GM12878 (cell line): ENCODE results near the gene NPM1. TPM values are rescaled to one million over a fixed set of nuclear protein-coding genes. Genes with fewer than 3 reads are reported as not detected.

Experiments used
- ATAC-seq: fragments of 200-7000 bp; cut with Tn5 transposase; 3 replicates; pipeline ENCODE4 v1.9.1; 2020; ENCODE audit warnings: mild to moderate bottlenecking, moderate library complexity
- BruUV-seq: library from RNA; stranded (reverse); fragments of 400-500 nt; replicated peaks from 2 replicates; lab custom pipeline; 2021; lab: Mats Ljungman, UMichigan
- CTCF ChIA-PET: fragments of 300-600 bp; sonication (Branson Sonifier 250); formaldehyde crosslinking; extraction: SDS; loops from one replicate; lab custom pipeline; 2021; ENCODE audit warnings: inconsistent platforms; lab: Yijun Ruan, JAX
- POLR2A ChIA-PET: fragments of 350-600 bp; formaldehyde crosslinking; extraction: SDS; loops from one replicate; lab custom pipeline; 2021; ENCODE audit warnings: inconsistent platforms; lab: Charles Lee
- RAD21 ChIA-PET: fragments of 300-600 bp; sonication (Branson Sonifier 250); formaldehyde crosslinking; loops from one replicate; lab custom pipeline; 2023; ENCODE audit warnings: antibody characterized with exemption; ENCODE audit not compliant: unreplicated experiment; lab: Charles Lee
- SMC1A ChIA-PET: fragments of 300-600 bp; sonication (Branson Sonifier 250); formaldehyde crosslinking; loops from one replicate; lab custom pipeline; 2023; ENCODE audit not compliant: unreplicated experiment, uncharacterized antibody; lab: Charles Lee
- DNase-seq: peaks from one replicate; pipeline ENCODE4 v3.0.0-alpha.2; 2011; ENCODE audit warnings: low read depth, low spot score
- FAIRE-seq: peaks from 3 replicates; lab custom pipeline; 2011; peaks lifted over from hg19 to GRCh38; lab: Jason Lieb, UNC
- H2AFZ ChIP-seq: 2 replicates; pipeline ENCODE4 v1.6.0; 2011; ENCODE audit warnings: low read depth, low read length, control low read depth; ENCODE audit not compliant: control insufficient read depth
- H3K27ac ChIP-seq: 2 replicates; pipeline ENCODE4 v1.5.1; 2011; ENCODE audit warnings: control low read depth; ENCODE audit not compliant: control insufficient read depth, insufficient read depth
- H3K27me3 ChIP-seq, 2 experiments: replicated peaks in 1 of 2; 2 replicates each; pipeline versions ENCODE4 v1.6.0 to v1.6.1; 2011; ENCODE audit warnings: low read length in 1 of 2; ENCODE audit not compliant: control insufficient read depth in 2 of 2, insufficient read depth in 2 of 2
- H3K36me3 ChIP-seq, 2 experiments: 2 replicates each; pipeline ENCODE4 v1.5.1; 2011; ENCODE audit warnings: low read length in 1 of 2; ENCODE audit not compliant: control insufficient read depth in 2 of 2, insufficient read depth in 2 of 2
- H3K4me1 ChIP-seq: 2 replicates; pipeline ENCODE4 v1.6.1; 2011; ENCODE audit warnings: mild to moderate bottlenecking, low read length, moderate library complexity, mixed read lengths; ENCODE audit not compliant: control insufficient read depth, insufficient read depth
- H3K4me2 ChIP-seq: 2 replicates; pipeline ENCODE4 v1.6.0; 2011; ENCODE audit warnings: control low read depth; ENCODE audit not compliant: control insufficient read depth, insufficient read depth
- H3K4me3 ChIP-seq: fragments of 200-600 bp; sonication (generic); 2 replicates; pipeline ENCODE4 v1.5.1; 2016
- H3K79me2 ChIP-seq: 2 replicates; pipeline ENCODE4 v1.6.0; 2011; ENCODE audit warnings: low read length; ENCODE audit not compliant: control insufficient read depth, insufficient read depth
- H3K9ac ChIP-seq: 2 replicates; pipeline ENCODE4 v1.8.0; 2011; ENCODE audit warnings: low read length, control low read depth, mixed read lengths; ENCODE audit not compliant: control insufficient read depth, insufficient read depth
- H3K9me3 ChIP-seq: replicated peaks from 3 replicates; pipeline ENCODE4 v1.5.1; 2011; ENCODE audit warnings: mild to moderate bottlenecking, low read length; ENCODE audit not compliant: control insufficient read depth, insufficient read depth
- H4K20me1 ChIP-seq: 2 replicates; pipeline ENCODE4 v1.6.0; 2011; ENCODE audit not compliant: control insufficient read depth, insufficient read depth
- BRCA1 ChIP-seq: IDR thresholded peaks from 2 replicates; pipeline ENCODE4 v1.6.1; 2011; ENCODE audit warnings: low read depth, low read length, improper control_type of control experiment
- CREM ChIP-seq: IDR thresholded peaks from 2 replicates; pipeline ENCODE4 v1.6.1; 2014; ENCODE audit warnings: antibody characterized with exemption, low read depth
- KAT2A ChIP-seq: conservative IDR thresholded peaks from 2 replicates; pipeline ENCODE4 v1.6.1; 2011; ENCODE audit warnings: low read depth, low read length; ENCODE audit not compliant: control insufficient read depth
- PAX8 ChIP-seq: fragments of 450-650 bp; IDR thresholded peaks from 2 replicates; pipeline ENCODE4 v1.6.1; 2017; ENCODE audit warnings: mild to moderate bottlenecking, moderate library complexity
- STAT3 ChIP-seq: IDR thresholded peaks from 2 replicates; pipeline ENCODE4 v1.6.1; 2011; ENCODE audit warnings: low read depth, low read length, improper control_type of control experiment
- TARDBP ChIP-seq: IDR thresholded peaks from 2 replicates; pipeline ENCODE4 v1.6.1; 2016; ENCODE audit warnings: borderline replicate concordance
- TCF12 ChIP-seq: IDR thresholded peaks from 2 replicates; pipeline ENCODE4 v1.6.1; 2011; ENCODE audit warnings: low read depth, mild to moderate bottlenecking, low read length
- WRNIP1 ChIP-seq: IDR thresholded peaks from 2 replicates; pipeline ENCODE4 v1.6.1; 2011; ENCODE audit warnings: low read depth, low read length, improper control_type of control experiment, borderline replicate concordance
- YBX1 ChIP-seq: fragments of 450-650 bp; IDR thresholded peaks from 2 replicates; pipeline ENCODE4 v1.6.1; 2016; ENCODE audit warnings: antibody characterized with exemption
- WGBS: methylation state at CpG from one replicate; pipeline ENCODE4 v1.1.6; 2016; ENCODE audit warnings: low lambda C conversion rate; ENCODE audit not compliant: insufficient replicate concordance, insufficient coverage; ENCODE audit errors: missing lambda C conversion rate; 5-methylcytosine and 5-hydroxymethylcytosine counted together
- in situ Hi-C: fragments of 300-500 bp; cut with MboI; formaldehyde crosslinking; loops from 9 replicates; pipeline ENCODE4 v1.14.3; 2018; ENCODE audit warnings: mixed read lengths
- intact Hi-C: fragments of 100-400 bp; cut with micrococcal nuclease; formaldehyde crosslinking; loops from one replicate; pipeline ENCODE4 v1.14.2; 2022; ENCODE audit not compliant: unreplicated experiment
- polyA plus RNA-seq, 11 experiments: library from polyadenylated mRNA; depleted of rRNA in 4 of 11; unstranded in 6 of 11; stranded (reverse) in 5 of 11; fragments of >200 nt; fragmentation: Nextera tagmentation in 4 of 11; fragmentation: Illumina TruSeq in 1 of 11; extraction: Ambion mirVana in 4 of 11; extraction: Trizol in 1 of 11; gene quantifications; 1 replicate in 1 of 11; 2 replicates in 10 of 11; pipeline versions ENCODE4 v1.2.1 to v1.2.3, GENCODE V29; 2011 to 2016; ENCODE audit warnings: inconsistent platforms in 2 of 11, missing spikeins in 2 of 11, low read depth in 1 of 11
- total RNA-seq, 4 experiments: library from RNA; depleted of rRNA in 3 of 4; stranded (reverse); fragments of >200 nt in 3 of 4; fragmentation: Illumina TruSeq in 1 of 4; extraction: Trizol in 1 of 4; gene quantifications; 2 replicates each; pipeline versions ENCODE4 v1.2.1 to v1.2.3, GENCODE V29; 2013 to 2021
- TF ChIP-seq, protein P1 (sequence below): IDR thresholded peaks from 2 replicates; pipeline ENCODE4 v1.6.1; 2011; ENCODE audit warnings: low read depth, low read length, improper control_type of control experiment, borderline replicate concordance
- TF ChIP-seq, protein P2 (sequence below): IDR thresholded peaks from 2 replicates; pipeline ENCODE4 v1.6.1; 2012; ENCODE audit warnings: low read depth, low read length, improper control_type of control experiment
- TF ChIP-seq, protein P3 (sequence below): fragments of 450-650 bp; formaldehyde crosslinking; IDR thresholded peaks from 2 replicates; pipeline ENCODE4 v1.4.0; 2020; ENCODE audit warnings: mild to moderate bottlenecking, moderate library complexity
- TF ChIP-seq, protein P4 (sequence below): fragments of 450-650 bp; IDR thresholded peaks from 2 replicates; pipeline ENCODE4 v1.6.1; 2017; ENCODE audit warnings: mild to moderate bottlenecking
- TF ChIP-seq, protein P5 (sequence below): fragments of 450-650 bp; IDR thresholded peaks from 2 replicates; pipeline ENCODE4 v1.6.1; 2016; ENCODE audit warnings: mild to moderate bottlenecking, moderate library complexity, borderline replicate concordance

NPM1 gene
- total and polyA plus RNA-seq, 10 of the 15 experiments (the other 5 are each of a cell fraction or from before 2014, with no cell fraction given): 1,843 to 5,466 (median 2,866) TPM

DNA sequence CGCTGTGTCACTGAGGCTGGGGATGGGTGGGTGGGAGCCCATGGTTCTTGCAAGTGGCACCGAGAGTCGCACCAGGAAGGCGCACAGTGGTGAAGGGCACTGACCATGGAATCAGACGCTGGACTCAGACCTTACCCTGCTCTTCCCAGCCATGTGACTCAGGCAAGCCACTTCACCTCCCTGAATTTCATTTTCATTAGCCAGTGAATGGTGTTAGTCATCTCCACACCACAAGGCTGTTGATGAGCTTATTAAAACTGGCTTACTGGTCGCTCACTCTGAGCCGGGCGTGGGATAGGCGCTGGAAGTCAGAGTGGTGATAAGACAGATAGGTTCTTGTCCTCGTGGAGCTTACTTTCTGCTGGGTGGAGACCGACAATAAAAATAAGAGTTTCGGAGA is 56.9 kb downstream of the NPM1 start:
- Histone ChIP-seq H3K27ac (no peak overlapping the region), H3K4me1 (no peaks in the 10 kb centered on the region), H3K4me2 (no peak overlapping the region), H3K4me3 (no peak overlapping the region), H3K79me2 (no peaks in the 10 kb centered on the region), H3K27me3 (no peaks in the 10 kb centered on the region; a peak in 3 of 4 replicates), H3K9ac (no peak overlapping the region), H4K20me1 (no peaks in the 10 kb centered on the region), H3K36me3 (no peaks in the 10 kb centered on the region), H2AFZ (no peak overlapping the region), H3K9me3 (no peaks in the 10 kb centered on the region)
- DNase-seq (no peak), FAIRE-seq (no peak), ATAC-seq (no peak)
- intact Hi-C loops (no loop called here), in situ Hi-C loops (no loop called here)
- ChIA-PET CTCF (no interaction called here), RAD21 (no interaction called here), SMC1A (no interaction called here), POLR2A (no interaction called here)
- WGBS: 58% methylated on average over 8 of the region's 12 CpGs
- no TSS peak for BruUV-seq
- TF ChIP-seq, protein P1, sequence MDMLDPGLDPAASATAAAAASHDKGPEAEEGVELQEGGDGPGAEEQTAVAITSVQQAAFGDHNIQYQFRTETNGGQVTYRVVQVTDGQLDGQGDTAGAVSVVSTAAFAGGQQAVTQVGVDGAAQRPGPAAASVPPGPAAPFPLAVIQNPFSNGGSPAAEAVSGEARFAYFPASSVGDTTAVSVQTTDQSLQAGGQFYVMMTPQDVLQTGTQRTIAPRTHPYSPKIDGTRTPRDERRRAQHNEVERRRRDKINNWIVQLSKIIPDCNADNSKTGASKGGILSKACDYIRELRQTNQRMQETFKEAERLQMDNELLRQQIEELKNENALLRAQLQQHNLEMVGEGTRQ: no peak
- TF ChIP-seq TARDBP (no peak), YBX1 (no peak), KAT2A (no peak), TCF12 (no peak), WRNIP1 (no peak), BRCA1 (no peak), STAT3 (no peak), PAX8 (no peak), CREM (no peak)
- TF ChIP-seq, protein P2, sequence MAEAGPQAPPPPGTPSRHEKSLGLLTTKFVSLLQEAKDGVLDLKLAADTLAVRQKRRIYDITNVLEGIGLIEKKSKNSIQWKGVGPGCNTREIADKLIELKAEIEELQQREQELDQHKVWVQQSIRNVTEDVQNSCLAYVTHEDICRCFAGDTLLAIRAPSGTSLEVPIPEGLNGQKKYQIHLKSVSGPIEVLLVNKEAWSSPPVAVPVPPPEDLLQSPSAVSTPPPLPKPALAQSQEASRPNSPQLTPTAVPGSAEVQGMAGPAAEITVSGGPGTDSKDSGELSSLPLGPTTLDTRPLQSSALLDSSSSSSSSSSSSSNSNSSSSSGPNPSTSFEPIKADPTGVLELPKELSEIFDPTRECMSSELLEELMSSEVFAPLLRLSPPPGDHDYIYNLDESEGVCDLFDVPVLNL: no peak
- TF ChIP-seq, protein P3, sequence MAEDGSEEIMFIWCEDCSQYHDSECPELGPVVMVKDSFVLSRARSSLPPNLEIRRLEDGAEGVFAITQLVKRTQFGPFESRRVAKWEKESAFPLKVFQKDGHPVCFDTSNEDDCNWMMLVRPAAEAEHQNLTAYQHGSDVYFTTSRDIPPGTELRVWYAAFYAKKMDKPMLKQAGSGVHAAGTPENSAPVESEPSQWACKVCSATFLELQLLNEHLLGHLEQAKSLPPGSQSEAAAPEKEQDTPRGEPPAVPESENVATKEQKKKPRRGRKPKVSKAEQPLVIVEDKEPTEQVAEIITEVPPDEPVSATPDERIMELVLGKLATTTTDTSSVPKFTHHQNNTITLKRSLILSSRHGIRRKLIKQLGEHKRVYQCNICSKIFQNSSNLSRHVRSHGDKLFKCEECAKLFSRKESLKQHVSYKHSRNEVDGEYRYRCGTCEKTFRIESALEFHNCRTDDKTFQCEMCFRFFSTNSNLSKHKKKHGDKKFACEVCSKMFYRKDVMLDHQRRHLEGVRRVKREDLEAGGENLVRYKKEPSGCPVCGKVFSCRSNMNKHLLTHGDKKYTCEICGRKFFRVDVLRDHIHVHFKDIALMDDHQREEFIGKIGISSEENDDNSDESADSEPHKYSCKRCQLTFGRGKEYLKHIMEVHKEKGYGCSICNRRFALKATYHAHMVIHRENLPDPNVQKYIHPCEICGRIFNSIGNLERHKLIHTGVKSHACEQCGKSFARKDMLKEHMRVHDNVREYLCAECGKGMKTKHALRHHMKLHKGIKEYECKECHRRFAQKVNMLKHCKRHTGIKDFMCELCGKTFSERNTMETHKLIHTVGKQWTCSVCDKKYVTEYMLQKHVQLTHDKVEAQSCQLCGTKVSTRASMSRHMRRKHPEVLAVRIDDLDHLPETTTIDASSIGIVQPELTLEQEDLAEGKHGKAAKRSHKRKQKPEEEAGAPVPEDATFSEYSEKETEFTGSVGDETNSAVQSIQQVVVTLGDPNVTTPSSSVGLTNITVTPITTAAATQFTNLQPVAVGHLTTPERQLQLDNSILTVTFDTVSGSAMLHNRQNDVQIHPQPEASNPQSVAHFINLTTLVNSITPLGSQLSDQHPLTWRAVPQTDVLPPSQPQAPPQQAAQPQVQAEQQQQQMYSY (CRISPR knock-in tag): no peak
- TF ChIP-seq, protein P4, sequence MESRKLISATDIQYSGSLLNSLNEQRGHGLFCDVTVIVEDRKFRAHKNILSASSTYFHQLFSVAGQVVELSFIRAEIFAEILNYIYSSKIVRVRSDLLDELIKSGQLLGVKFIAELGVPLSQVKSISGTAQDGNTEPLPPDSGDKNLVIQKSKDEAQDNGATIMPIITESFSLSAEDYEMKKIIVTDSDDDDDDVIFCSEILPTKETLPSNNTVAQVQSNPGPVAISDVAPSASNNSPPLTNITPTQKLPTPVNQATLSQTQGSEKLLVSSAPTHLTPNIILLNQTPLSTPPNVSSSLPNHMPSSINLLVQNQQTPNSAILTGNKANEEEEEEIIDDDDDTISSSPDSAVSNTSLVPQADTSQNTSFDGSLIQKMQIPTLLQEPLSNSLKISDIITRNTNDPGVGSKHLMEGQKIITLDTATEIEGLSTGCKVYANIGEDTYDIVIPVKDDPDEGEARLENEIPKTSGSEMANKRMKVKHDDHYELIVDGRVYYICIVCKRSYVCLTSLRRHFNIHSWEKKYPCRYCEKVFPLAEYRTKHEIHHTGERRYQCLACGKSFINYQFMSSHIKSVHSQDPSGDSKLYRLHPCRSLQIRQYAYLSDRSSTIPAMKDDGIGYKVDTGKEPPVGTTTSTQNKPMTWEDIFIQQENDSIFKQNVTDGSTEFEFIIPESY: no peak
- TF ChIP-seq, protein P5, sequence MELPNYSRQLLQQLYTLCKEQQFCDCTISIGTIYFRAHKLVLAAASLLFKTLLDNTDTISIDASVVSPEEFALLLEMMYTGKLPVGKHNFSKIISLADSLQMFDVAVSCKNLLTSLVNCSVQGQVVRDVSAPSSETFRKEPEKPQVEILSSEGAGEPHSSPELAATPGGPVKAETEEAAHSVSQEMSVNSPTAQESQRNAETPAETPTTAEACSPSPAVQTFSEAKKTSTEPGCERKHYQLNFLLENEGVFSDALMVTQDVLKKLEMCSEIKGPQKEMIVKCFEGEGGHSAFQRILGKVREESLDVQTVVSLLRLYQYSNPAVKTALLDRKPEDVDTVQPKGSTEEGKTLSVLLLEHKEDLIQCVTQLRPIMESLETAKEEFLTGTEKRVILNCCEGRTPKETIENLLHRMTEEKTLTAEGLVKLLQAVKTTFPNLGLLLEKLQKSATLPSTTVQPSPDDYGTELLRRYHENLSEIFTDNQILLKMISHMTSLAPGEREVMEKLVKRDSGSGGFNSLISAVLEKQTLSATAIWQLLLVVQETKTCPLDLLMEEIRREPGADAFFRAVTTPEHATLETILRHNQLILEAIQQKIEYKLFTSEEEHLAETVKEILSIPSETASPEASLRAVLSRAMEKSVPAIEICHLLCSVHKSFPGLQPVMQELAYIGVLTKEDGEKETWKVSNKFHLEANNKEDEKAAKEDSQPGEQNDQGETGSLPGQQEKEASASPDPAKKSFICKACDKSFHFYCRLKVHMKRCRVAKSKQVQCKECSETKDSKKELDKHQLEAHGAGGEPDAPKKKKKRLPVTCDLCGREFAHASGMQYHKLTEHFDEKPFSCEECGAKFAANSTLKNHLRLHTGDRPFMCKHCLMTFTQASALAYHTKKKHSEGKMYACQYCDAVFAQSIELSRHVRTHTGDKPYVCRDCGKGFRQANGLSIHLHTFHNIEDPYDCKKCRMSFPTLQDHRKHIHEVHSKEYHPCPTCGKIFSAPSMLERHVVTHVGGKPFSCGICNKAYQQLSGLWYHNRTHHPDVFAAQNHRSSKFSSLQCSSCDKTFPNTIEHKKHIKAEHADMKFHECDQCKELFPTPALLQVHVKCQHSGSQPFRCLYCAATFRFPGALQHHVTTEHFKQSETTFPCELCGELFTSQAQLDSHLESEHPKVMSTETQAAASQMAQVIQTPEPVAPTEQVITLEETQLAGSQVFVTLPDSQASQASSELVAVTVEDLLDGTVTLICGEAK: no peak
